Esophagus muscularis mucosa (tissue), 4 donors: Measurements from ENCODE around the gene HPS3.
"Not testable (repeated sequence)": the region's sequence is repeated elsewhere in the genome, so short reads cannot be mapped to it uniquely, and the experiment has no call there.

Experiments
- CTCF ChIP-seq, 3 experiments: fragments of 200-600 bp in 2 of 3; fragments of 450-650 bp in 1 of 3; sonication (generic) in 2 of 3; IDR thresholded peaks; one replicate each; pipeline ENCODE4 v1.5.1; 2017 to 2019; ENCODE audit warnings: antibody characterized with exemption in 3 of 3, mild to moderate bottlenecking in 2 of 3, moderate library complexity in 1 of 3
- EP300 ChIP-seq: sonication (generic); formaldehyde crosslinking; IDR thresholded peaks from one replicate; pipeline ENCODE4 v1.6.1; 2017; ENCODE audit warnings: antibody characterized with exemption
- POLR2A ChIP-seq: fragments of 450-650 bp; IDR thresholded peaks from one replicate; pipeline ENCODE4 v1.6.1; 2017; ENCODE audit warnings: antibody characterized with exemption, moderate library complexity, mild to moderate bottlenecking, low read depth
- POLR2AphosphoS5 ChIP-seq, 2 donors: sonication (generic); formaldehyde crosslinking; IDR thresholded peaks; one replicate each; pipeline ENCODE4 v1.6.1; 2017; ENCODE audit warnings: antibody characterized with exemption in 2 of 2

DNA sequence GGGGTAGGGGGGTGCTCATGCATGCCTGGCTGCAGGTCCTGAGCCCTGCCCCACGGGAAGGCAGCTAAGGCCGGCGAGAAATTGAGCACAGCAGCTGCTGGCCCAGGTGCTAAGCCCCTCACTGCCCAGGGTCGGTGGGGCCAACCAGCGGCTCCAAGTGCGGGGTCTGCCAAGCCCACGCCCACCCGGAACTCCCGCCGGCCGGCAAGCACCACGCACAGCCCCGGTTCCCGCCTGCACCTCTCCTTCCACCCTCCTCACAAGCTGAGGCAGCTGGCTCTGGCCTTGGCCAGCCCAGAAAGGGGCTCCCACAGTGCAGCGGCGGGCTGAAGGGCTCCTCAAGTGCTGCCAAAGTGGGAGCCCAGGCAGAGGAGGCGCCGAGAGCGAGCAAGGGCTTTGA lies 31.5 kb upstream of the HPS3 start:
- not testable (repeated sequence) for TF ChIP-seq CTCF (IDR thresholded peaks at IDR 0.05); POLR2AphosphoS5 (IDR thresholded peaks at IDR 0.05); EP300; POLR2A
